Measurements from ENCODE around the gene SSU72. TPM values are rescaled to one million over a fixed set of nuclear protein-coding genes. Genes with fewer than 3 reads are reported as not detected.

The SSU72 gene
- total RNA-seq, 6 experiments from 2014 or later: 46.6 to 72.6 (median 63.8) TPM

- no peak overlapping the region for H3K4me3 ChIP-seq
- no peaks in the 10 kb centered on the region for H3K9me3 ChIP-seq
- no peak overlapping the region for H3K27ac ChIP-seq
- H3K27me3 ChIP-seq: peaks cover 6 to 7% of the 10 kb centered on the region in 2 donors
- H3K36me3 ChIP-seq: no peaks in the 10 kb centered on the region
- peaks cover 0 to 4% (median 0%) of the 10 kb centered on the region in 4 donors for H3K4me1 ChIP-seq
- DNase-seq (no peak), ATAC-seq (no peak)
- 100% methylated on average over 1 of the region's 13 CpGs for WGBS (ENCODE audit: insufficient coverage, low coverage, low lambda C conversion rate, missing lambda C conversion rate)
- intact Hi-C loops (cut with DNase I): no loop called here
- TF ChIP-seq, protein P1, sequence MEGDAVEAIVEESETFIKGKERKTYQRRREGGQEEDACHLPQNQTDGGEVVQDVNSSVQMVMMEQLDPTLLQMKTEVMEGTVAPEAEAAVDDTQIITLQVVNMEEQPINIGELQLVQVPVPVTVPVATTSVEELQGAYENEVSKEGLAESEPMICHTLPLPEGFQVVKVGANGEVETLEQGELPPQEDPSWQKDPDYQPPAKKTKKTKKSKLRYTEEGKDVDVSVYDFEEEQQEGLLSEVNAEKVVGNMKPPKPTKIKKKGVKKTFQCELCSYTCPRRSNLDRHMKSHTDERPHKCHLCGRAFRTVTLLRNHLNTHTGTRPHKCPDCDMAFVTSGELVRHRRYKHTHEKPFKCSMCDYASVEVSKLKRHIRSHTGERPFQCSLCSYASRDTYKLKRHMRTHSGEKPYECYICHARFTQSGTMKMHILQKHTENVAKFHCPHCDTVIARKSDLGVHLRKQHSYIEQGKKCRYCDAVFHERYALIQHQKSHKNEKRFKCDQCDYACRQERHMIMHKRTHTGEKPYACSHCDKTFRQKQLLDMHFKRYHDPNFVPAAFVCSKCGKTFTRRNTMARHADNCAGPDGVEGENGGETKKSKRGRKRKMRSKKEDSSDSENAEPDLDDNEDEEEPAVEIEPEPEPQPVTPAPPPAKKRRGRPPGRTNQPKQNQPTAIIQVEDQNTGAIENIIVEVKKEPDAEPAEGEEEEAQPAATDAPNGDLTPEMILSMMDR (IDR thresholded peaks at IDR 0.05): no peak
- no peak for TF ChIP-seq POLR2A (IDR thresholded peaks at IDR 0.05)
Observed at GRCh38 chr1:1602968-1603506, 28.4 kb upstream of the SSU72 start.

GRCh38 chr1:1602304-1602967 is 27.8 kb upstream of the SSU72 start:
- peaks cover 0 to 4% (median 0%) of the 10 kb centered on the region in 4 donors for H3K4me1 ChIP-seq
- H3K27ac ChIP-seq: no peak overlapping the region
- no peak overlapping the region for H3K4me3 ChIP-seq
- intact Hi-C loops (cut with DNase I): no loop called here
- ATAC-seq (no peak), DNase-seq (no peak)
- no peaks in the 10 kb centered on the region for H3K9me3 ChIP-seq
- peaks cover 6 to 7% of the 10 kb centered on the region in 2 donors for H3K27me3 ChIP-seq
- no peaks in the 10 kb centered on the region for H3K36me3 ChIP-seq
- 45% methylated on average over 15 of the region's 18 CpGs for WGBS (ENCODE audit: insufficient coverage, low coverage, low lambda C conversion rate, missing lambda C conversion rate)
- TF ChIP-seq, protein P1 (IDR thresholded peaks at IDR 0.05): no peak
- TF ChIP-seq POLR2A (IDR thresholded peaks at IDR 0.05): no peak

GRCh38 chr1:1601564-1602303 is 27.1 kb upstream of the SSU72 start:
- H3K4me1 ChIP-seq: peaks cover 0 to 4% (median 0%) of the 10 kb centered on the region in 4 donors
- no peaks in the 10 kb centered on the region for H3K36me3 ChIP-seq
- H3K27ac ChIP-seq: no peak overlapping the region
- H3K4me3 ChIP-seq: no peak overlapping the region
- ATAC-seq: no peak
- DNase-seq: no peak
- intact Hi-C loops (cut with DNase I): no loop called here
- no peak for TF ChIP-seq POLR2A (IDR thresholded peaks at IDR 0.05)
- TF ChIP-seq, protein P1 (IDR thresholded peaks at IDR 0.05): no peak
- 90% methylated on average over 7 of the region's 15 CpGs for WGBS (ENCODE audit: insufficient coverage, low coverage, low lambda C conversion rate, missing lambda C conversion rate)
- no peaks in the 10 kb centered on the region for H3K9me3 ChIP-seq
- peaks cover 6 to 7% of the 10 kb centered on the region in 2 donors for H3K27me3 ChIP-seq

GRCh38 chr1:1600861-1601563 is 26.3 kb upstream of the SSU72 start:
- 94% methylated on average over 3 of the region's 22 CpGs for WGBS (ENCODE audit: insufficient coverage, low coverage, low lambda C conversion rate, missing lambda C conversion rate)
- no peak for ATAC-seq
- DNase-seq: peak in 1 of 3 donors; percentile 53

More at GRCh38 chr1:1600861-1601563, 26.3 kb upstream of the SSU72 start:
- Histone ChIP-seq H3K9me3 (no peaks in the 10 kb centered on the region), H3K27me3 (peaks cover 6 to 7% of the 10 kb centered on the region in 2 donors), H3K4me3 (no peak overlapping the region), H3K36me3 (no peaks in the 10 kb centered on the region), H3K27ac (no peak overlapping the region), H3K4me1 (peaks cover 0 to 4% (median 0%) of the 10 kb centered on the region in 4 donors)
- TF ChIP-seq POLR2A (IDR thresholded peaks at IDR 0.05): no peak
- TF ChIP-seq, protein P1 (IDR thresholded peaks at IDR 0.05): no peak
- intact Hi-C loops (cut with DNase I): no loop called here
